K562 (cell line): ENCODE data around the gene RBM19. TPM values are rescaled to one million over a fixed set of nuclear protein-coding genes. Genes with fewer than 3 reads are reported as not detected.

ENCODE experiments used
- ADNP ChIP-seq: fragments of 200-800 bp; sonication (Bioruptor generic); IDR thresholded peaks from 2 replicates; pipeline ENCODE4 v1.6.1; 2016; ENCODE audit warnings: missing genetic modification characterization, missing compliant biosample characterization
- CC2D1A ChIP-seq: fragments of 450-650 bp; IDR thresholded peaks from 2 replicates; pipeline ENCODE4 v1.6.1; 2017; ENCODE audit warnings: mild to moderate bottlenecking
- E2F4 ChIP-seq: sonication (generic); formaldehyde crosslinking; IDR thresholded peaks from 2 replicates; pipeline ENCODE4 v1.8.0; 2022; ENCODE audit warnings: mild to moderate bottlenecking, low read depth, missing genetic modification reagents
- ELF2 ChIP-seq: fragments of 250-450 bp; sonication (Bioruptor Pico); IDR thresholded peaks from 2 replicates; pipeline ENCODE4 v1.5.0; 2021; ENCODE audit warnings: mild to moderate bottlenecking
- HMGXB4 ChIP-seq: sonication (generic); formaldehyde crosslinking; IDR thresholded peaks from 2 replicates; pipeline ENCODE4 v1.8.1; 2023; ENCODE audit warnings: mild to moderate bottlenecking, missing genetic modification reagents
- MAX ChIP-seq: sonication (generic); formaldehyde crosslinking; IDR thresholded peaks from 2 replicates; pipeline ENCODE4 v1.9.0; 2022; ENCODE audit warnings: mild to moderate bottlenecking, missing genetic modification reagents
- MNT ChIP-seq, 2 experiments: fragments of 450-650 bp; conservative IDR thresholded peaks; 2 replicates each; pipeline ENCODE4 v1.6.1; 2017; ENCODE audit warnings: mild to moderate bottlenecking in 2 of 2, moderate library complexity in 2 of 2
- NFIC ChIP-seq: fragments of 450-650 bp; IDR thresholded peaks from 2 replicates; pipeline ENCODE4 v1.6.1; 2017; ENCODE audit warnings: mild to moderate bottlenecking, inconsistent platforms
- NFRKB ChIP-seq: fragments of 450-650 bp; IDR thresholded peaks from 2 replicates; pipeline ENCODE4 v1.6.1; 2016; ENCODE audit warnings: low read depth
- SNRNP70 ChIP-seq: fragments of 200-400 bp; formaldehyde crosslinking; optimal IDR thresholded peaks from 2 replicates; pipeline ENCODE3; 2017; ENCODE audit warnings: low read depth, low read length
- SPI1 ChIP-seq: IDR thresholded peaks from 2 replicates; pipeline ENCODE4 v1.6.1; 2011; ENCODE audit warnings: low read depth, low read length, control low read depth, borderline replicate concordance
- TARDBP ChIP-seq: fragments of 450-650 bp; IDR thresholded peaks from 2 replicates; pipeline ENCODE4 v1.6.1; 2016
- TBP ChIP-seq: optimal IDR thresholded peaks from 2 replicates; pipeline ENCODE3; 2011; ENCODE audit warnings: low read depth, low read length, improper control_type of control experiment
- ZC3H11A ChIP-seq: IDR thresholded peaks from 2 replicates; pipeline ENCODE4 v1.6.1; 2012; ENCODE audit warnings: low read depth, low read length, improper control_type of control experiment
- ZEB2 ChIP-seq: fragments of 450-650 bp; IDR thresholded peaks from 2 replicates; pipeline ENCODE4 v1.6.1; 2016
- ZFP1 ChIP-seq: fragments of 450-650 bp; formaldehyde crosslinking; IDR thresholded peaks from 2 replicates; pipeline ENCODE4 v1.4.0; 2020; ENCODE audit warnings: mild to moderate bottlenecking, mixed read lengths
- ZFX ChIP-seq: sonication (generic); formaldehyde crosslinking; IDR thresholded peaks from 2 replicates; pipeline ENCODE4 v1.8.0; 2022; ENCODE audit warnings: mild to moderate bottlenecking, missing genetic modification reagents, moderate library complexity
- ZKSCAN8 ChIP-seq: fragments of 200-800 bp; sonication (Bioruptor generic); IDR thresholded peaks from 2 replicates; pipeline ENCODE4 v1.6.1; 2016; ENCODE audit warnings: missing genetic modification characterization, missing compliant biosample characterization
- ZNF282 ChIP-seq: sonication (generic); formaldehyde crosslinking; IDR thresholded peaks from 2 replicates; pipeline ENCODE4 v1.8.1; 2023; ENCODE audit warnings: missing genetic modification reagents
- polyA plus RNA-seq, 8 experiments: library from polyadenylated mRNA; depleted of rRNA in 4 of 8; stranded (reverse) in 5 of 8; unstranded in 3 of 8; fragments of >200 nt; fragmentation: Nextera tagmentation in 2 of 8; fragmentation: Illumina TruSeq in 1 of 8; extraction: Ambion mirVana in 2 of 8; extraction: Trizol in 1 of 8; gene quantifications; 2 replicates each; pipeline versions ENCODE4 v1.2.1 to v1.2.3, GENCODE V29; 2011 to 2014; ENCODE audit warnings: inconsistent platforms in 1 of 8, missing spikeins in 1 of 8
- total RNA-seq, 7 experiments: library from RNA; depleted of rRNA in 6 of 7; stranded (reverse); fragments of >200 nt in 6 of 7; fragmentation: Illumina TruSeq in 2 of 7; extraction: Trizol in 2 of 7; gene quantifications; 2 replicates each; pipeline versions ENCODE4 v1.2.1 to v1.2.3, GENCODE V29; 2011 to 2021; ENCODE audit warnings: low replicate concordance in 1 of 7
- TF ChIP-seq, protein P1 (sequence below): sonication (generic); formaldehyde crosslinking; IDR thresholded peaks from 2 replicates; pipeline ENCODE4 v1.8.0; 2022; ENCODE audit warnings: mild to moderate bottlenecking, missing genetic modification reagents

RBM19 gene
- total and polyA plus RNA-seq, 9 of the 15 experiments (the other 6 are each of a cell fraction or from before 2014, with no cell fraction given): 16.0 to 58.4 (median 37.9) TPM

DNA sequence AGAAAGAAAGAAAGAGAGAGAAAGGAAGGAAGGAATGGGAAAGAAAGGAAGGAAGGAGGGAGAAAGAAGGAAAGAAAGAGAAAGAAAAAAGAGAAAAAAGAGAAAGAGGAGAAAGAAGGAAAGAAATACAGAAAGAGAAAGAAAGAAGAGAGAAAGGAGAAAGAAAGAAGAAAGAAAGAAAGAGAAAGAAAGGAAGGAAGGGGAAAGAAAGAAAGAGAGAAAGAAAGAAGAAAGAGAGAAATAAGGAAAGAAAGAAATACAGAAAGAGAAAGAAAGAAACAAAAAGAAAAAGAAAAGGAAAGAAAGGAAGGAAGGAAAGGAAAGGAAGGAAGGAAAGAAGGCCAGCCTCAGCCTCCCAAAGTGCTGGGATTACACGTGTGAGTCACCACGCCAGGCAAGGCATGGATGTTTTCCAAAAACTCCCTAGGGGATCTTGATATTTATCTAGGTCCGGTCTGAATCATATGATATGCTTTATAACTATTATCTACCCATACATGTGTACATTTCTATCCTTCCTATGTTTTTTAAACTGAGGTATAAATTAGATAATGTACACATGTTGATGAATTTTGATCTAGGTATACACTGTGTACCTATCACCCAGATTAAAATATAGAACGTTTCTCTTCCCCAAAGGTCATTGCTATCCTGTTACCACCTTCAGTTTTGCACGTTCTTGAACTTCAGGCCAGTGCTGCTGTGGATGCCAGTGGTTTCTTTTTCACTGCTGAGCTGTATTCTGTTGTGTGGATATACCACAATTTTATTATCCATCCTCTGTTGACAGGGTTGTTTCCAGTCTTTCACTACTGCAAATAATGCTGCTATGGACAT is 177.9 kb downstream of the RBM19 start (continued):
- TF ChIP-seq HMGXB4 (no peak), ZFP1 (no peak), ZFX (no peak), ZNF282 (CRISPR knock-in tag) (no peak), ELF2 (CRISPR knock-in tag) (no peak), ADNP (peak; percentile 59; the same call in 1 of the 2 replicates), TBP (no peak), CC2D1A (0 out of 2 replicates have a peak, but pooled peaks have one; percentile 42), TARDBP (no peak), MAX (no peak), ZKSCAN8 (CRISPR knock-in tag) (no peak), ZEB2 (no peak), MNT (conservative IDR thresholded peaks at IDR 0.05) (0 out of 4 replicates have a peak, but pooled peaks of 1 of the 2 experiments have one; percentile 31), SNRNP70 (no peak), SPI1 (no peak), NFIC (peak; percentile 37; the same call in 1 of the 2 replicates), E2F4 (CRISPR knock-in tag) (no peak), ZC3H11A (no peak), NFRKB (no peak)
- TF ChIP-seq, protein P1, sequence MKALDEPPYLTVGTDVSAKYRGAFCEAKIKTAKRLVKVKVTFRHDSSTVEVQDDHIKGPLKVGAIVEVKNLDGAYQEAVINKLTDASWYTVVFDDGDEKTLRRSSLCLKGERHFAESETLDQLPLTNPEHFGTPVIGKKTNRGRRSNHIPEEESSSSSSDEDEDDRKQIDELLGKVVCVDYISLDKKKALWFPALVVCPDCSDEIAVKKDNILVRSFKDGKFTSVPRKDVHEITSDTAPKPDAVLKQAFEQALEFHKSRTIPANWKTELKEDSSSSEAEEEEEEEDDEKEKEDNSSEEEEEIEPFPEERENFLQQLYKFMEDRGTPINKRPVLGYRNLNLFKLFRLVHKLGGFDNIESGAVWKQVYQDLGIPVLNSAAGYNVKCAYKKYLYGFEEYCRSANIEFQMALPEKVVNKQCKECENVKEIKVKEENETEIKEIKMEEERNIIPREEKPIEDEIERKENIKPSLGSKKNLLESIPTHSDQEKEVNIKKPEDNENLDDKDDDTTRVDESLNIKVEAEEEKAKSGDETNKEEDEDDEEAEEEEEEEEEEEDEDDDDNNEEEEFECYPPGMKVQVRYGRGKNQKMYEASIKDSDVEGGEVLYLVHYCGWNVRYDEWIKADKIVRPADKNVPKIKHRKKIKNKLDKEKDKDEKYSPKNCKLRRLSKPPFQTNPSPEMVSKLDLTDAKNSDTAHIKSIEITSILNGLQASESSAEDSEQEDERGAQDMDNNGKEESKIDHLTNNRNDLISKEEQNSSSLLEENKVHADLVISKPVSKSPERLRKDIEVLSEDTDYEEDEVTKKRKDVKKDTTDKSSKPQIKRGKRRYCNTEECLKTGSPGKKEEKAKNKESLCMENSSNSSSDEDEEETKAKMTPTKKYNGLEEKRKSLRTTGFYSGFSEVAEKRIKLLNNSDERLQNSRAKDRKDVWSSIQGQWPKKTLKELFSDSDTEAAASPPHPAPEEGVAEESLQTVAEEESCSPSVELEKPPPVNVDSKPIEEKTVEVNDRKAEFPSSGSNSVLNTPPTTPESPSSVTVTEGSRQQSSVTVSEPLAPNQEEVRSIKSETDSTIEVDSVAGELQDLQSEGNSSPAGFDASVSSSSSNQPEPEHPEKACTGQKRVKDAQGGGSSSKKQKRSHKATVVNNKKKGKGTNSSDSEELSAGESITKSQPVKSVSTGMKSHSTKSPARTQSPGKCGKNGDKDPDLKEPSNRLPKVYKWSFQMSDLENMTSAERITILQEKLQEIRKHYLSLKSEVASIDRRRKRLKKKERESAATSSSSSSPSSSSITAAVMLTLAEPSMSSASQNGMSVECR (CRISPR knock-in tag): no peak
